Fibroblast of villous mesenchyme (primary cell): ENCODE results near the gene DRAP1. TPM values are rescaled to one million over a fixed set of nuclear protein-coding genes. Genes with fewer than 3 reads are reported as not detected.
A peak's percentile ranks its signal among the peaks of the same experiment; 100 is the strongest.
"Not testable (repeated sequence)": the region's sequence is repeated elsewhere in the genome, so short reads cannot be mapped to it uniquely, and the experiment has no call there.

Source experiments
- DNase-seq: peaks from one replicate; pipeline ENCODE4 v3.0.0-alpha.2; 2010; ENCODE audit warnings: low read depth
- H3K4me3 ChIP-seq: 2 replicates; pipeline ENCODE4 v1.5.1; 2011; ENCODE audit warnings: low read depth, mild to moderate bottlenecking, low read length
- total RNA-seq: library from RNA; depleted of rRNA; stranded (reverse); fragments of >200 nt; gene quantifications from 2 replicates; pipeline ENCODE4 v1.2.3, GENCODE V29; 2012
- TF ChIP-seq, protein P1 (sequence below): IDR thresholded peaks from 2 replicates; pipeline ENCODE4 v1.5.1; 2012; ENCODE audit warnings: low read depth, mild to moderate bottlenecking, low read length; ENCODE audit not compliant: insufficient read depth

The DRAP1 gene
- total RNA-seq, 1 donor: 218 TPM

- DNase-seq: no peak
- TF ChIP-seq, protein P1, sequence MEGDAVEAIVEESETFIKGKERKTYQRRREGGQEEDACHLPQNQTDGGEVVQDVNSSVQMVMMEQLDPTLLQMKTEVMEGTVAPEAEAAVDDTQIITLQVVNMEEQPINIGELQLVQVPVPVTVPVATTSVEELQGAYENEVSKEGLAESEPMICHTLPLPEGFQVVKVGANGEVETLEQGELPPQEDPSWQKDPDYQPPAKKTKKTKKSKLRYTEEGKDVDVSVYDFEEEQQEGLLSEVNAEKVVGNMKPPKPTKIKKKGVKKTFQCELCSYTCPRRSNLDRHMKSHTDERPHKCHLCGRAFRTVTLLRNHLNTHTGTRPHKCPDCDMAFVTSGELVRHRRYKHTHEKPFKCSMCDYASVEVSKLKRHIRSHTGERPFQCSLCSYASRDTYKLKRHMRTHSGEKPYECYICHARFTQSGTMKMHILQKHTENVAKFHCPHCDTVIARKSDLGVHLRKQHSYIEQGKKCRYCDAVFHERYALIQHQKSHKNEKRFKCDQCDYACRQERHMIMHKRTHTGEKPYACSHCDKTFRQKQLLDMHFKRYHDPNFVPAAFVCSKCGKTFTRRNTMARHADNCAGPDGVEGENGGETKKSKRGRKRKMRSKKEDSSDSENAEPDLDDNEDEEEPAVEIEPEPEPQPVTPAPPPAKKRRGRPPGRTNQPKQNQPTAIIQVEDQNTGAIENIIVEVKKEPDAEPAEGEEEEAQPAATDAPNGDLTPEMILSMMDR: no peak
- H3K4me3 ChIP-seq: peak overlapping the region; percentile 73
Observed at GRCh38 chr11:65887723-65888162, 31.5 kb upstream of the DRAP1 start.

GRCh38 chr11:65888163-65888814 lies 30.9 kb upstream of the DRAP1 start, which contains the start of gene FIBP:
TSS of gene FIBP (minus strand) at chr11:65888471. CDS start at chr11:65888418, 53 bp downstream.
- DNase-seq: peak; percentile 98
- H3K4me3 ChIP-seq: peak within 1 kb of the TSS; percentile 73
- TF ChIP-seq, protein P1: peak; percentile 77

- H3K4me3 ChIP-seq: peak within 1 kb of the TSS; percentile 63
- peak; percentile 97 for DNase-seq
- TF ChIP-seq, protein P1: peak; percentile 8
Observed at GRCh38 chr11:65890324-65891218, 28.7 kb upstream of the DRAP1 start, which contains the start of gene CCDC85B. TSS of gene CCDC85B (plus strand) at chr11:65890673. CDS start at chr11:65890784, 111 bp downstream.

DNA sequence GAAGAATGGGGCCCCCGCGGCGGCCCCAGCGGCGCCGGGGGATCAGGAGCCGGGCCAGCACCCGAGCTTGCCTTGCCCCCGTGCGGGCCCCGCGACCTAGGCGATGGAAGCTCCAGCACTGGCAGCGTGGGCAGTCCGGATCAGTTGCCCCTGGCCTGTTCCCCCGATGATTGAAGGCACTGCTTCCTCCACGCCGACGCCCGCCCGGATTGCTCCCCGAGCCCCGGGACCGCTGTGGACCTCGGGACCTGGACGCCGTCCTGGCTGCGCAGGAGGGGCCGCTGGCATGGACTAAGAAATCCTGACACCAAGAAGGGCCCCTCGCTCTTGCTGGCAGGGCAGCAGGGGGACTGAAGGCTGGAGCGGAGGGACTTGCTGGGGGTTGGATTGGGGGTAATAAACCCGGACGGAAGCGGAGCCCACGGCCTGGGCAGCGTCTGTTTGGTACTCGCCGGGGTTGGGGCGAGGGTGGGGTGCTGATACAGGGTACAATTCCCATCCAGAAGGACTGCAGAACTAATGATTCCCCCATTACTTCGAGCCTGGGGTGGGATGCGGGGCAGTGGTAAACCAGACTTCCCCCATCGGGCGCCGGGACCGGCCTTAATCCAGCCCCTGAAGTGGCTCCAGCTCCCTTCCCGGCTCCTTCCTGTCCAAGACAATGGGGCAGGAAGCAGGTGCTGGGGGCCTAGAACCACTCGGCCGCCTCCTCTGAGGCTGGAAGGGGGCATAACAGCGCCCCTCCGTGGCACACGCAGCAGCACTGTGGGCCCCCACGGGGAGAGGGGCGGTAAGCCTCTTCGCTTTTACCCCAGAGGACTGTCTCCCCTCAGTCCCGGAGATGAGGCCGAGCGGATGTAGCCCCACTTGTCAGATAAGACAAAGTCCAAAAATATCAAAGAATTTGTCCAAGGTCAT lies 27.7 kb upstream of the DRAP1 start:
- peak overlapping the region; percentile 63 for H3K4me3 ChIP-seq
- TF ChIP-seq, protein P1: peak; percentile 27
- DNase-seq: no peak

GRCh38 chr11:65892137-65892540 lies 27.1 kb upstream of the DRAP1 start:
- peak overlapping the region; percentile 63 for H3K4me3 ChIP-seq
- DNase-seq: not testable (repeated sequence)

DNA sequence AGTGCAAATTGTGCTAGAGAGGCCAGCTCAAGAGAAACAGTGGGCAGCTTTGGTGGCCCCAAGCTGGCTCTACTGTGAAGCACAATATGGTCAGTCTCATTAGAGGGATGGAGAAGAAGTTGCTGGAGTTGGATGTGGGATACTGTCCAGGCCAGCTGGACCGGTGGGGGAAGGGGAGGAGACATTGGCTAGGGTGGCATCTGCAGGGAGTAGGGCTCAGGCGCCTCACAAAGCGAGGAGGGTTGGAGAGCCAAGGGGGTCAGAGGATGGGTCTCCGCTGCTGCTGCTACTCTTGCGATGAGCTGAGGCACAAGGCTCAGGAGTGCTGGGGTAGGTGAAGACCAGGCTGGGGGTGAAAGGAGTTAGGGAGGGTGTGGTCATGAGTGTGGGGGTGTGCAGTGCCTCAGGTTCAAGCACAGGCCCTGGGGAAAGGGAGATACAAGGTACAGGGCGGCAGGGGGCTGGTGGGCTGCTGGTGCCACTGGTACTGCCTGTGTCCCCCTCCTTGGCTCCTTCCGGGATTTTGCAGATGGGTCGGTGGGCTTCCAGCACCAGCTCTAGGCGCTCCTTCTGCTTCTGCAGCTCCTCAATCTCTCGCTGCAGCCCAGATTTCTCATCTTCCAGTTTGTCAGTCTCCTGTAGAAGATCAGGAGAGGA lies 26.4 kb upstream of the DRAP1 start:
- TF ChIP-seq, protein P1: no peak
- no peak overlapping the region for H3K4me3 ChIP-seq
- no peak for DNase-seq
